Mesenteric fat pad (tissue), 1 donor: ENCODE data around the gene MRPL41. TPM values are rescaled to one million over a fixed set of nuclear protein-coding genes. Genes with fewer than 3 reads are reported as not detected.
"Not testable (repeated sequence)": the region's sequence is repeated elsewhere in the genome, so short reads cannot be mapped to it uniquely, and the experiment has no call there.

Experiments
- DNase-seq: peaks from one replicate; pipeline ENCODE4 v3.0.0-alpha.2; 2020; ENCODE audit warnings: low spot score
- total RNA-seq: library from RNA; stranded (reverse); fragmentation: NEBNext Ultra II Directional; extraction: Animal tissue kit (Norgen Biotek cat#: 25700); gene quantifications from one replicate; pipeline ENCODE4 v1.2.1, GENCODE V29; 2021
- donor health status: DM: yes; HTN: yes; CAD: no.

The MRPL41 gene
- total RNA-seq, 1 donor from 2014 or later: 81.6 TPM

DNA sequence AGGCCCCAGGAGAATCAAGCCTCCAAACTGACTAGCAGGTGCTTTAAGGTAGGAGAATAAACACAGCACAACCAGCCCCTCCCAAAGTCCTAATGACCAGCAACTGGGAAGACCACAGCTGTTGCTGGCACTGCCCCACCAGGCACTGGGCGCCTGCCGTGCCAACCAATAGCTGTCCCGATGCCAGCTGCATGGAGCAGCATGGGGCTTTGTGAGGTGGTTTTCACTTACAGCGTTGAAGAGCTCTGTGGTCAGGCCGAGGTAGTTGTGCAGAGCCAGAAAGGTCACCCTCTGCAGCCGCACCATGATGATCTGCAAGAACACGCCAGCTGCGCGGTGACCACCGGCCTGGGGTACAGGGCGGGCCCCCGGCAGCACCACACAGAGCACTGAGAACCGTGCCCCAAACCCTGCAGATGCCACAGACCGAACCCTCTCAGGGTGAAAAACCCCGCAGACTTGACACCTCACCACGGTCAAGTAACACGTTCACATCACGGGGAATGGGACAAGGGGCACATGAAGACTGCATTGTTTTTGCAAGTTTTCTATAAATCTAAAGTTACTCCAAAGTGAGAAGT, 30.2 kb upstream of the MRPL41 start:
- no peak for DNase-seq

DNA sequence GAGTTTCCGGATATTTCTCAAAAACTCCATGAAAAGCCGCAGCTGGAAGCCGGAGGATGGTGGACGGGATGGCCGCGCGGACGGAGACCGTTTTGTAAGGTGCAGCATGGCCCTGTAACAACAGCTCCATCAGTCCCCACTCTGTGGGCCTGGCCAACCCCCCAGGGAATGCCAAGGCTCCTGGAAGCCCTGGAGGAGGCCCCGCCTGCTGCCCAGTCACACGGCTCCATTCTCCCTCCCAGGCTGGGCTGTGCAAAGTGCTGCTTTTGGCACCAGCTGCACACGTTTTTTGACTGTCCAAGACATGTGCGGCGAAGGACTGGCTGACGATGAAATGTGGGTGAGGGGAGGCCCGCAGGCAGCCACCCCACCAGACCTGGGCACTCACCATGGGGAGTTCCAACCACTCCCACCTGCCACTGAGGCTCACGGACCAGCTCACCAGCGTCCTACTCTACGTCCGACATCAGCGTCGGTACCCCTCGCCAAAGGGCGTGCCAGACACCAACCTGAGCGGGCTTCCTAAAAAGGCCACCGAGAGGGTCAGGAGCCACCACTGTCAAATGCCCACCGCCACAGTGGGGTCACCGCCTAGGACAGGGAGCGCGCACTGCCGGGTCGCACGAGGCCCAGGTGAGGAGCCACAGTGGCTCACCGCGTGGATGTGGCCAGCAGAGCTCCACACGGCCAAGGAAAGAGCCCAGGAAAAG, 28.8 kb upstream of the MRPL41 start:
- no peak for DNase-seq

DNA sequence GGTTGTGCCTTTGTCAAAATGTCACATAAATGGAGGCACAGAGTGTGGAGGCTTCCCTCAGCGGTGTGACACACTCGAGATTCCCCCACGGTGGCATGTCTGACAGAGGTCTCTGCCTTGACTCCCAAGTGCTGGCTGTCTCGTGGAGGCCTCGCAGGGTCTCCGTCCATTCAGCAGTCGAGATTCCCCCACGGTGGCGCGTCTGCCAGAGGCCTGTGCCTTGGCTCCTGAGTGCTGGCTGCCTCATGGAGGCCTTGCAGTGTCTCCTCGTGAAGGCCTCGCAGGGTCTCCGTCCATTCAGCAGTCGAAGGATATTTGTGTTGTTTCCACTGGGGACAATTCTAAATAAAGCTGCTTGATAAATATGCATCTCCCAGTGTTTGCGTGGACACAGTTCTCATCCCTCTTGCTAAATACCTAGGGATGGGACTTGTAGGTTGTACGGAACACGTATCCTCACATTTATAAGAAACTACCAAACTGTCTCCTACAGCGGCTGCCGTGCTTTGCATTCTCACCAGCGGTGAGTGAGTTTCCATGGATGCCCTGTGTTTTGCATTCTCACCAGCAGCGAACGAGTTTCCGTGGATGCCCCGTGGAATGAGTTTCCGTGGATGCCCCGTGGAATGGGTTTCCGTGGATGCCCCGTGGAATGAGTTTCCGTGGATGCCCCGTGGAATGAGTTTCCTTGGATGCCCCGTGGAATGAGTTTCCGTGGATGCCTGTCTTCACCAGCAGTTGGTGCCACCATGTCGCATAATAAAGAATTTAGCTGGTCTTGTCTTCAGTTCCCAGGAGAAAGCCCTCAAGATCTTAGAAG, 27.3 kb upstream of the MRPL41 start:
- no peak for DNase-seq

DNA sequence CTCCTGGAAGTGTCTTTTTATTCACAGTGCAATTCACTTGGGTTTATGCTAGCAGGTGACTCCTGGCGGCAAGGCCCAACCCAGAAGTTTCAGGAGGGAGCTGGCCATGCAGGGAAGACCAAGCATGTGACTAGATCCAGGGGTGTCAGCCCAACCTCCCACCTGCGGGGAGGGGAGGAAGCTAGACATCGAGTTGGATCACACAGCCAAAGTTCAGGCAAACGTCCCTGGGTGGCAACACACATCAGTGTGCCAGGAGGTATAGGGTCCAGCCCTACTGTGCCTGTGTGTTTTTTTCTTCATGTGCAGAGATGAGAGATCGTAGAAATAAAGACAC, 26.7 kb upstream of the MRPL41 start:
- DNase-seq: no peak

DNA sequence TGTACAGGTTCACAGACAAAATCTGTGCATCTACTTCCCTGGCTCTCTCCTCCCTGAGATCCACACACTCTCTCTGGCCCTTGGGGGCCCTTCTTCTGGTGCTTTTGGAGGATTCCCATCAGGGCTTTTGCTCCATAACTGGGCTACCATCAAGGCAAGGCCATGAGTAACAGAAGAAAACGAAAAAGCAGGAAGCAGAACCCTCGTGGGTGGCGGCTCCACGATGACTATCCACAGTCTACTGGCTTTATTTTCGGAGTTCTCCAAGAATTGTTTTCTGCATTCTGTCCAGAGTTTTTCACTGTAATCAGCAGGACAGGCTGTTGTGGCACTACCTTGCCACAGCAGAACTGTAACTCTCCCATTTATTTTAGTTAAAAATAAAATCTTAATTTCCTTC, 21.3 kb upstream of the MRPL41 start:
- DNase-seq: no peak

DNA sequence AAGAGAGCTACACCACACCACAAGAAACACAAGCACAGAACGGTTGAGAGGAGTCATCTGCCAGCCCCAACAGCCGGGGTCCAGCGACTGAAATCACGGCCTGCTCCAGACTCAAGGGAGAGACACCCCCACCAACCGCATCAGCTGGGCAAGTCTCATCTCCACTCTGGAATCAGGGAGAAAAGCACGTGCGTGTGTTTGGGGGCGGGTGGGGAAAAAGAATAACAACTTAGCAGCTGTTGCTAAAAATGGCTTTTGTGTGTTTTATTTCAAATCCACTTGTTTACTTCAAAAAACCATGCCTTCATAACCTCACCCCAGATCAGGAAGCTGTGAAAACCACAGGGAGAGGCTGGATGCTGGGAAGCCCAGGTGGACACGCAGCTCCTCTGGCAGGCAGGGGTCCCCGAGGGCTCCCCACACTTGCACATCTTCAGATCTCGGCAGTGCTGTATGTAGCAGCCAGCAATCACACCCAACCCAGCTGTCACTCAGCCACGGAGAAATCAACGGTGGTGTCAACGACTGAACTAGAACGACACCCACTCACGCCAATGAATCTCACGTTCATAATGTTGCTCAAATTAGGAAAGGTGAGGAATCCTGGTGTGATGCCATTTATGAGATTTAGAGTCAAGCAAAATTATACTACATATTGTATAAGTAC, 20.4 kb upstream of the MRPL41 start:
- DNase-seq: no peak

DNA sequence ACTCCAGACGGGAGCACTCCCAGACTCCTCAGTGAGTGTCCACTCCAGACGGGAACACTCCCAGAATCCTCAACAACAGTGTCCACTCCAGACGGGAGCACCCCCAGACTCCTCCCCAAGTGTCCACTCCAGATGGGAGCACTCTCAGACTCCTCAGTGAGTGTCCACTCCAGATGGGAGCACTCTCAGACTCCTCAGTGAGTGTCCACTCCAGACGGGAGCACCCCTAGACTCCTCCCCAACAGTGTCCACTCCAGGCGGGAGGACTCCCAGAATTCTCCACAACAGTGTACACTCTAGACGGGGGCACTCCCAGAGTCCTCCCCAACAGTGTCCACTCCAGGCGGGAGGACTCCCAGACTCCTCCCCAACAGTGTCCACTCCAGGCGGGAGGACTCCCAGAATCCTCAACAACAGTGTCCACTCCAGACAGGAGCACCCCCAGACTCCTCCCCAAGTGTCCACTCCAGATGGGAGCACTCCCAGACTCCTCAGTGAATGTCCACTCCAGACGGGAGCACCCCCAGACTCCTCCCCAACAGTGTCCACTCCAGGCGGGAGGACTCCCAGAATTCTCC, 18.7 kb upstream of the MRPL41 start:
- DNase-seq: not testable (repeated sequence)

DNA sequence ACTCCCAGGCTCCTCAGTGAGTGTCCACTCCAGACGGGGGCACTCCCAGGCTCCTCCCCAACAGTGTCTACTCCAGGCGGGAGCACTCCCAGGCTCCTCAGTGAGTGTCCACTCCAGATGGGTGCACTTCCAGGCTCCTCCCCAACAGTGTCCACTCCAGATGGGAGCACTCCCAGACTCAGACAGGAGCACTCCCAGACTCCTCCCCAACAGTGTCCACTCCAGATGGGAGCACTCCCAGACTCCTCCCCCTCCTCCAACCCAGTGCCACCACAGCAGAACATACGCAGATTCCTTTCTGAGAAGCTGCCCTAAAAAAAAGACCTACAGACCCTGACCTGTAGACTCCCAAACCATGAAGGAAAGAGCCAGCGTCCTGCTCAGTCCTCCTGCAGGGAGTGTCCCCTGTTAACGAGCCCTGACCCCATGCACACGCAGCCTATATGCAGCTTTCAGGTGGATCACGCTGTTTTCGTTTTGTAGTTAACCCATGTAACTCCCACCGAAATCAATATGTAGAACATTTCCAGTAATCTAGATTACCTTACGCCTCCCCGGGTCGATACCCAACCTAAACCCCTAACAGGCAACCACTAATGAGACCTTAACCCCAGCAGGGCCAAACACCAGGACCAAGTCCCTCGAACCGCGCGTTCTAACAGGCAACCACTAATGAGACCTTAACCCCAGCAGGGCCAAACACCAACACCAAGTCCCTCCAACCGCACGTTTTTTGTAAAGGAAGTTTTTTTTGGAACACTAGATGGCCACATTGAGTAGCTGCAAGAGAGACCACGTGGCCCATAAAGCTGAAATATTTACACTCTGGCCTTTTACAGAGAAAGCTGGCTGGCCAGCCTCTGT, 17.2 kb upstream of the MRPL41 start:
- no peak for DNase-seq

DNA sequence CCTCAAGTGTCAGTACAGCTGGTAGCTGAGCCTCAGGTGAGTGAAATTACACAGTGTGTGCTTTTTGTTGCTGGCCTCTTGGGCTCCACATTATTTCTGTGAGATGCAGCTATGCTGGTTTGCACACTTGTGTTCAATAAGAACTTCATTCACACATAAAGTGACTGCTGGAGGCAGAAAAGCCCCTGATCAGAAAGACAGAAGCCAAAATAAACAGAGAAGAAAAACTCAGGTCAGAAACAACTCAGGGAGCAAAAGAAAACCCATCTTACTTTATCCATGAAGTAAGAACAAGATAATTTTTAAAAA, 16.6 kb upstream of the MRPL41 start:
- no peak for DNase-seq

DNA sequence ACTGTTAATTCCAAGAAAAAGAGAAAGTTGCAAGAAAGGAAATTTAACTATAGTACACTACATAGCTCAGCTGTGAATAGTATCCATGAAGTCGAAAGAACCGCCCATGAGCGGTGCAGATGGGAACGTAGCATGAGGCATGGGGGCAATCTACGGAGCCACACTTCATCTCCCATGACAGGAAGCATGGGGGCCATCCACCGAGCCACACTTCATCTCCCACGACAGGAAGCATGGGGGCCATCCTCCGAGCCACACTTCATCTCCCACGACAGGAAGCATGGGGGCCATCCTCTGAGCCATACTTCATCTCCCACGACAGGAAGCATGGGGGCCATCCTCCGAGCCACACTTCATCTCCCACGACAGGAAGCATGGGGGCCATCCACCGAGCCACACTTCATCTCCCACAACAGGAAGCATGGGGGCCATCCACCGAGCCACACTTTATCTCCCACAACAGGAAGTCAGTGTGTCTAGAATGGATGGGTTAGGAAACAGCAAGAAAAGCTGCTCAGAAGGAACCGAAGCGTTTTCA, 15.0 kb upstream of the MRPL41 start:
- not testable (repeated sequence) for DNase-seq

DNA sequence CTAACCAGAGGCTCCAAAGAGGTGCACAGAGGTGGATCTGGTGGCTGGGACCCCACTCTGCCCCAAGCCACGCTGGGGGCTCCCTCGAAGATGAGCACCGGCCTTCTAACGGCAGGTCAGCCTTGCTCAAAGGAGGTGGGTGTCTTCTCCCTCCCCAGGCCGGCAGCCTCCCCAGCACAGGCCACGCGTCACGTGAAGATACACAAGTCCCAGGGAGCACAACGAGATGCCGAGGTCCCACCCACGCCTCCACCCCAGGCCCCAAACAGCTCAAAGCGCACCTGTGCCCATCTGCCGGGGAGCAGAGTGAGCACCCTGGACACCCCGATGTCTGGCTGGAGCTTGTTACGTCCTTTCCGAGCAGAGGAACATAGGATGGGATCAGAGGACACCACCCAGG, 13.6 kb upstream of the MRPL41 start:
- DNase-seq: no peak

DNA sequence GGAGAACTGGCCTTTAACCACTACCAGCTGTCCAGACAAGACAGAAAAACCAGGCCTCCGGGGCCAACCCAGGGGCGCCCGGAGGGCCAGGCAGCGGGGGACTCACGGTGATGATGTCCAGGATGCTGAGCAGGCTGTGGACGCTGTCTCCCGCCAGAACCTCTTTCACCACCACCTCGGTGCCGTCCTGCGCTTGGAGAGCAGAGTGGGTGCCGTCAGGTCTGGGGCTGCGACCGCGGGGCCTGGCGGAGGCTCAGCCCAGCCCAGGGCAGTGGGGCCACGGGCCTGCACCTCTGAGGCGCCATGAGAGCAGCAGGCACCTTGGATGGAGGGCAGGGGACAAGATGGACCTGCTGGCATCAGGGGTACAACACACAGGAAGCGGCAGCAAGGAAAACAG, 11.1 kb upstream of the MRPL41 start:
- DNase-seq: no peak

DNA sequence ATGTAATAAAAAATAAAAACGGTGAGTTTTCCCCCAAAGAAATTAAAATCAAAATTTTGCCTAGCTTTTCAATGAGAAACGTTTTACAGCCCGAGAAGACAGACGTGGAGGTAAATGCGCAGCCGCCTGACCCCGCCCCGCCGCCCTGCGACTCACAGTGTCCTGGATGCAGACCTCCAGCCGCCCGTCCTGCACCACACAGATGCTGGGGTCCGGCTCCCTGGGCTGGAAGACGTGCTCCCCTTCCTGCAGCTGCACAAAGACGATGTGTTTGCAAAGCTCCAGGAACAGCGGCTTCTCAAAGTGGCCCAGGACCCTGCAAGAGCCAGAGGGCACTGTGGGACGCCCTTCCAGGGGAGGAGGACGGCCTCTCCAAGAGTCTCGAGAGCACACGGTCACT, 9.2 kb upstream of the MRPL41 start:
- DNase-seq: no peak

DNA sequence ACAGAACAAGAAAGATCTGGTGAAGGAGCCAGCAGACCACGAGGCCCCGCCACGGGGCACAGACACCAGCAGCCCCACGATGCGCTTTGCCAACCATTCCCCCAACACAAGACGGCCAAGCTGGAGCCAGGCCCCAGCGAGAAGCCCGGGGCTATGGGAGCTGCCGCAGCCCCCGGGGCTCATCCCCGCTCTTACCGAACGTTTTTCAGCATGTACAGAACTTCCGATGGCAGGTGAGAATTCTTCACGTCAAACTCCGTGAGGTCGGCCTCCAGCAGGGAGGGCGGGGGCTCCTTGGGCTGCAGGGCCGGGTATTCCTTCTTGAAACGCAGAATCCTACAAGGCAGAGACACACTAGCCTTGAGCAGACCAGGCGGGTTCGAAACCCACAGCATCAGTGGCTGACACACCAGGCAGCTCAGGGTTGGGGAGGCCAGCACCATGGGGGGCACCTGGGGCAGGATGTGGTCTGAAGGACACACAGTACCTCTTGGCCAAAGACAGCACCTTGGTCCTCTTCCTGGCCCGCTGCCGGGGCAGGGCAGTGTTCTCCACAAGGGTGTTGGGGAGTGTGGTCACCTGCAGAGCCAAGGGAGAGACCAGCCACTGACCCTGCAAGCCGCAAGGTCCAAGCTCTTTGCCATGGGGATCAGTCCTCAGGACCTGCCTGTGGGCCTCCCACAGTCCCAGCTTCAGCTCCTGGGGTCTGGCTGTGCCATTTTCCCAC, 8.3 kb upstream of the MRPL41 start:
- no peak for DNase-seq

DNA sequence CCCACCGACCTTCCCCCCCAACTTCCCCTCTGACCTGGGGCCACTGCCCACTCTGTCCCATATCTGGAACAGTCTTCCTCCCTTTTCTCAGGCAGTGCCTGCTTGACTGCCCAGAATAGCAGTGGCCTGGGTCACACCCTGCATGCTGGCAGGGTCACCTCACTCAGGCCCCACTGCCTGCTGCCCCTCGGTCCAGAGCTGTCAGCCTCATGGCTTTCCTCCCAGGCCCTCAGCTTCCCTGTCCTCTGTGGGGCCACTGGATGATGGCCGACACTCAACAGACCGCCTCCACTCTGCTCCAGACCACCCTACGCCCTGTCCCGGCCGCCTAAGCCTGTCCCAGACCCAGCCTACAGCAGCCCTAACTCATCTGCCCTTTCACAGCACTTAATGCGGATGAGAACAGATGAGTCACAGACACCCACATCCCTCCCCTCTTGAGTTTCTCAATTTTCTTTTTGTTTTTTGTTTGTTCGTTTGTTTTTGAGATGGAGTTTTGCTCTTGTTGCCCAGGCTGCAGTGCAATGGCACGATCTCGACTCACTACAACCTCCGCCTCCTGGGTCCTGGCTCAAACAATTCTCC, 7.4 kb upstream of the MRPL41 start:
- no peak for DNase-seq

DNA sequence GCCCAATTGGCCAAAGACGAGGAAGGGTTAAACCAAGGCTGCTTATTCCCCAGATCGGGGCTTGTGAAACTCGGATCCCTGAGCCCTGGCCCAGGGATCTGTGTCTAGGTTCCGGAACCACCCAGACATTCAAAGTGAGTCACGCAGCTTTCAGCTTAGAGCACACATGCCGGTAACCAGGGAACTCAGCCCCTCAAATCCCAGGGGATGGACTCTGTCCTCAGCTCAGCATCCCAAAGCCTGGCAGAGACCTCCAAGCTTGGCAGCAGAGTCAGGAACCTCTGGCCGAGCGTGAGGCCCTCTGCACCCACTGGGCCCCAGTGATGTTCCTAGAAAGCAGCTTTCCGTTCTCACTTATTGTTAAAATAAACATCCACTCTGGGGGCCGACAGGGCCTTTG, 6.6 kb upstream of the MRPL41 start:
- DNase-seq: no peak

DNA sequence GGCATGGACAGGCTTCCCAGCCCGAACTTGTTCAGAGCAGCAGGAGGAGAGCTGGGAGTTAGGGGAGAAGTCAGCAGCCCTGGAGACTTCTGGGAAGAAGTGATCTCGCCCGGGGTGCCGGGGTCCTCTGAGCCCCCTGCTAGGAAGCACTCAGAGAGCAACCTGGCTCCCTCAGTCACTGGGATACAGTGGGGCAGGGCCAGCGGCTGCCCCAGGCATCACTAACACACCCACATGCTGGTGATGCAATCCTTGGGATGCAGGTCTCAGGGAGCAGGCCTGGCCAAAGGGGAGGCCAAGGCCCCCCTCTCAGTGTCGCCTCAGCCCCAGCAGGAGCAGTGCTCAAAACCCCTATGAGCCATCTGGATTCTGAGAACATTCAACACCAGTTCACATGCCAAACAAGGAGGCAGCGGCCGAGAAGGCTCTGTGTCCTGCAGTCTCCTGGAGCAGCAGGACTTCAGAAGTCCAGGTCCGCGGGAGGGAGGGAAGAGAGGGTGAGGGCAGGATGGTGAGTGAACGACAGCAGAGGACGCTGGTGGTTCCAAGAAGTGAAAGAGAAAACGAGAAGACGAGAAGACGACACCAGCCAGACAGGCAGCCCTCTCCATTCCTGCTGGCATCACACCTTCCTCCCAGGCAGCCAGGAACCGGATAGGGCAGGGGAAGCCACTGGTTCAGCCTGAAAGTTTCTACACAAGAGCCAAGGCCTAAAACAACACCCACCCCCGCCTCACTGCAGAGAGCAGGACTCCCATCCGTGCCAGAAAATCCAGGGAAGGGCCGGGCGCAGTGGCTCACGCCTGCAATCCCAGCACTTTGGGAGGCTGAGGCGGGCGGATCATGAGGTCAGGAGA, 3.8 kb upstream of the MRPL41 start:
- DNase-seq: no peak

DNA sequence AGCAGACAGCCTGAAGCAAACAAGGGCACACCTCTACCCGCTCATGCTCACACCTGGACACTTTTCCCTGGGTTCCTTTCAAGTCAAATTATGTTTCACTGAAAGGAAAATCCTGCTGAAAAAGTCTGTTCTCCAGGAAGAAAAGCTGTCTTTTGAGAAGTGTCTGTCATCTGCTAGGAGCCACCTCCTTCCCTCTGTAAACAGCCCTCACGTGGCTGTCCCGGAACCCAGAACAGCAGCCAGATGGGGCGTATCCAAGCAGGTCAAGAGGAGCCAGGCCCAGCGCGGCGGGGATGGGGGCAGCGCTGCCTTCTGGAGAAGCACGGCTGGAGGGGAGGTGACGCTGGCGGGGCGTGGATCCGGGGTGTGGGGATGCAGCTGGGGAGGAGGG, 1.5 kb upstream of the MRPL41 start, which contains the start of gene PNPLA7:
Gene PNPLA7, minus strand, starts transcription at position 172 of the 391 bp plus-strand sequence. CDS start 205 bp downstream, outside the sequence.
- peak; percentile 92 for DNase-seq

DNA sequence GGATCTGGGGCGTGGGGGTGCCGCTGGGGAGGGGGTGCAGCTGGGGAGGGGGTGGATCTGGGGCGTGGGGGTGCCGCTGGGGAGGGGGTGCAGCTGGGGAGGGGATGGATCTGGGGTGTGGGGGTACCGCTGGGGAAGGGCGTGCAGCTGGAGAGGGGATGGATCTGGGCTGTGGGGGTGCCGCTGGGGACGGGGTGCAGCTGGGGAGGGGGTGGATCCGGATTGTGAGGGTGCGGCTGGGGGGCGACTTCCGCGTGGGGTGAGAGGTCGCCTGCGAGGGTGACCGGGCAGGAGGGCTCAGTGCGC, 768 bp upstream of the MRPL41 start:
- DNase-seq: not testable (repeated sequence)
